HCT116 (cell line): ENCODE results near the gene KRT24. TPM values are rescaled to one million over a fixed set of nuclear protein-coding genes. Genes with fewer than 3 reads are reported as not detected.

Experiments used
- ATAC-seq: fragments of 200-7000 bp; cut with Tn5 transposase; 2 replicates; pipeline ENCODE4 v1.9.1; 2020; ENCODE audit warnings: mild to moderate bottlenecking, moderate library complexity
- BruUV-seq: library from RNA; stranded (reverse); fragments of 400-500 nt; replicated peaks from 2 replicates; lab custom pipeline; 2021; lab: Mats Ljungman, UMichigan
- CTCF ChIA-PET: fragments of 300-600 bp; sonication (Branson Sonifier 250); formaldehyde crosslinking; loops from one replicate; lab custom pipeline; 2021; ENCODE audit warnings: antibody characterized with exemption; lab: Charles Lee
- POLR2A ChIA-PET: fragments of 300-600, 350-600 bp; sonication (Branson Sonifier 250); formaldehyde crosslinking; loops from one replicate; lab custom pipeline; 2021; ENCODE audit warnings: antibody characterized with exemption; lab: Charles Lee
- RAD21 ChIA-PET, 2 experiments: fragments of 300-600 bp; sonication (Branson Sonifier 250); formaldehyde crosslinking; loops; one replicate each; lab custom pipeline; 2023; ENCODE audit warnings: low total read pairs in 2 of 2; ENCODE audit not compliant: uncharacterized antibody in 2 of 2, unreplicated experiment in 2 of 2, low non-redundant PET in 1 of 2; lab: Charles Lee
- DNase-seq: peaks from one replicate; pipeline ENCODE4 v3.0.0-alpha.2; 2010; ENCODE audit warnings: low read depth, low spot score
- H2AFZ ChIP-seq: fragments of 200-600 bp; shearing (Covaris generic), sonication (generic); 2 replicates; pipeline ENCODE4 v1.6.1; 2017; ENCODE audit warnings: low read depth, mixed run types, mixed read lengths, antibody characterized with exemption, low read length; ENCODE audit not compliant: poor library complexity, severe bottlenecking
- H3K27ac ChIP-seq: 2 replicates; pipeline ENCODE4 v1.5.1; 2012; ENCODE audit warnings: low read depth, low read length
- H3K27me3 ChIP-seq: fragments of 200-600 bp; sonication (generic); 2 replicates; pipeline ENCODE4 v1.6.1; 2016; ENCODE audit warnings: mixed run types, low read length, mixed read lengths; ENCODE audit not compliant: insufficient read depth
- H3K36me3 ChIP-seq, 2 experiments: fragments of 200-500 bp in 1 of 2; fragments of 200-600 bp in 1 of 2; sonication (Bioruptor generic) in 1 of 2; sonication (generic) in 1 of 2; 2 replicates each; pipeline versions ENCODE4 v1.5.1 to v1.6.1; 2014 to 2016; ENCODE audit warnings: low read length in 2 of 2, inconsistent platforms in 1 of 2, mixed read lengths in 1 of 2, mixed run types in 1 of 2; ENCODE audit not compliant: insufficient read depth in 2 of 2, control insufficient read depth in 1 of 2
- H3K4me1 ChIP-seq, 2 experiments: fragments of 200-600 bp in 1 of 2; sonication (generic) in 1 of 2; 2 replicates each; pipeline versions ENCODE4 v1.5.1 to v1.6.1; 2012 to 2017; ENCODE audit warnings: low read length in 2 of 2, inconsistent platforms in 1 of 2, mild to moderate bottlenecking in 1 of 2, mixed read lengths in 1 of 2, mixed run types in 1 of 2, moderate library complexity in 1 of 2; ENCODE audit not compliant: insufficient read depth in 2 of 2, control insufficient read depth in 1 of 2
- H3K4me2 ChIP-seq: fragments of 200-600 bp; sonication (generic); 2 replicates; pipeline ENCODE4 v1.6.1; 2017; ENCODE audit warnings: mixed run types, low read length, mixed read lengths
- H3K4me3 ChIP-seq, 2 experiments: fragments of 200-600 bp in 1 of 2; sonication (generic) in 1 of 2; replicated peaks in 1 of 2; 2 replicates each; pipeline ENCODE4 v1.5.1; 2011 to 2016; ENCODE audit warnings: low read length in 2 of 2, control low read depth in 1 of 2, low read depth in 1 of 2, mild to moderate bottlenecking in 1 of 2, mixed read lengths in 1 of 2, mixed run types in 1 of 2
- H3K79me2 ChIP-seq: fragments of 200-600 bp; sonication (generic); 2 replicates; pipeline ENCODE4 v1.6.1; 2017; ENCODE audit warnings: mild to moderate bottlenecking, mixed run types, low read length, moderate library complexity, mixed read lengths; ENCODE audit not compliant: insufficient read depth
- H3K9ac ChIP-seq: fragments of 200-600 bp; sonication (generic); 2 replicates; pipeline ENCODE4 v1.6.1; 2016; ENCODE audit warnings: low read length, mixed read lengths
- H3K9me2 ChIP-seq: fragments of 200-600 bp; sonication (generic), shearing (Covaris generic); 2 replicates; pipeline ENCODE4 v1.6.1; 2017; ENCODE audit warnings: mixed run types, mild to moderate bottlenecking, moderate library complexity; ENCODE audit not compliant: insufficient read depth
- H3K9me3 ChIP-seq, 2 experiments: fragments of 200-500 bp in 1 of 2; fragments of 200-600 bp in 1 of 2; sonication (Bioruptor generic) in 1 of 2; sonication (generic) in 1 of 2; 2 replicates each; pipeline ENCODE4 v1.6.1; 2014 to 2017; ENCODE audit warnings: low read length in 2 of 2, mixed read lengths in 2 of 2, inconsistent platforms in 1 of 2, low read depth in 1 of 2, mild to moderate bottlenecking in 1 of 2, mixed run types in 1 of 2, moderate library complexity in 1 of 2; ENCODE audit not compliant: control insufficient read depth in 1 of 2, insufficient read depth in 1 of 2
- H4K20me1 ChIP-seq: fragments of 200-600 bp; sonication (generic), shearing (Covaris generic); 2 replicates; pipeline ENCODE4 v1.6.1; 2017; ENCODE audit warnings: mixed run types, mild to moderate bottlenecking, moderate library complexity; ENCODE audit not compliant: insufficient read depth
- CEBPB ChIP-seq: IDR thresholded peaks from 2 replicates; pipeline ENCODE4 v1.6.1; 2012; ENCODE audit warnings: low read depth
- EGR1 ChIP-seq: IDR thresholded peaks from 2 replicates; pipeline ENCODE4 v1.6.1; 2012; ENCODE audit warnings: low read depth
- ELF1 ChIP-seq: IDR thresholded peaks from 2 replicates; pipeline ENCODE4 v1.6.1; 2012; ENCODE audit warnings: low read depth, borderline replicate concordance
- REST ChIP-seq: IDR thresholded peaks from 2 replicates; pipeline ENCODE4 v1.6.1; 2012; ENCODE audit warnings: low read depth
- intact Hi-C: fragments of 100-400 bp; cut with micrococcal nuclease; formaldehyde crosslinking; loops from 2 replicates; pipeline ENCODE4 v1.10.0; 2022
- total RNA-seq: library from RNA; stranded (reverse); gene quantifications from one replicate; pipeline ENCODE4 v1.2.1, GENCODE V29; 2021; ENCODE audit not compliant: unreplicated experiment

KRT24 gene
- total RNA-seq, 1 experiment from 2014 or later = not detected

GRCh38 chr17:40663252-40663651 lies 40.3 kb downstream of the KRT24 start (continued):
- TF ChIP-seq REST = no peak

GRCh38 chr17:40659911-40660310 lies 43.6 kb downstream of the KRT24 start:
- intact Hi-C loops = no loop called here
- Histone ChIP-seq H3K79me2 (no peaks in the 10 kb centered on the region), H3K27ac (no peak overlapping the region), H3K4me3 (no peak overlapping the region), H3K27me3 (no peaks in the 10 kb centered on the region), H4K20me1 (no peaks in the 10 kb centered on the region), H3K36me3 (no peaks in the 10 kb centered on the region), H3K9me3 (no peaks in the 10 kb centered on the region), H3K4me2 (no peak overlapping the region), H3K9me2 (no peaks in the 10 kb centered on the region), H3K4me1 (peaks cover 0 to 5% of the 10 kb centered on the region in 2 experiments; a peak in 1 of 4 replicates), H3K9ac (no peak overlapping the region), H2AFZ (no peak overlapping the region)
- no peak for ATAC-seq
- RAD21 ChIA-PET = no interaction called here
- POLR2A ChIA-PET = no interaction called here
- CTCF ChIA-PET = no interaction called here
- BruUV-seq = no TSS peak
- no peak for TF ChIP-seq ELF1
- no peak for TF ChIP-seq EGR1
- DNase-seq = no peak

GRCh38 chr17:40658396-40658795 lies 45.2 kb downstream of the KRT24 start:
- BruUV-seq = no TSS peak
- RAD21 ChIA-PET = no interaction called here

More at GRCh38 chr17:40658396-40658795, 45.2 kb downstream of the KRT24 start:
- intact Hi-C loops = no loop called here
- Histone ChIP-seq H4K20me1 (no peaks in the 10 kb centered on the region), H3K27ac (no peak overlapping the region), H3K4me2 (no peak overlapping the region), H3K79me2 (no peaks in the 10 kb centered on the region), H3K27me3 (no peaks in the 10 kb centered on the region), H3K9ac (no peak overlapping the region), H3K4me1 (no peaks in the 10 kb centered on the region), H3K36me3 (no peaks in the 10 kb centered on the region), H3K4me3 (no peak overlapping the region), H3K9me3 (no peaks in the 10 kb centered on the region), H2AFZ (no peak overlapping the region)
- DNase-seq = no peak
- ChIA-PET CTCF (no interaction called here), POLR2A (no interaction called here)
- ATAC-seq = no peak
- TF ChIP-seq CEBPB = no peak
- TF ChIP-seq, all 23 proteins: peak for 0
- no peaks in the 10 kb centered on the region for H3K9me2 ChIP-seq
